Hindlimb muscle (tissue), 1 donor: ENCODE data around the gene CXADR. TPM values are rescaled to one million over a fixed set of nuclear protein-coding genes. Genes with fewer than 3 reads are reported as not detected.

ENCODE experiments used
- DNase-seq: peaks from one replicate; pipeline ENCODE4 v3.0.0-alpha.2; 2013
- polyA plus RNA-seq: library from polyadenylated mRNA; unstranded; fragments of 120-200 nt; gene quantifications from one replicate; pipeline ENCODE4 v1.2.1, GENCODE V29; 2013; ENCODE audit not compliant: insufficient read length

The CXADR gene
- polyA plus RNA-seq, 1 donor: 0.63 TPM

GRCh38 chr21:17542371-17543011 is 29.6 kb downstream of the CXADR start:
- no peak for DNase-seq

DNA sequence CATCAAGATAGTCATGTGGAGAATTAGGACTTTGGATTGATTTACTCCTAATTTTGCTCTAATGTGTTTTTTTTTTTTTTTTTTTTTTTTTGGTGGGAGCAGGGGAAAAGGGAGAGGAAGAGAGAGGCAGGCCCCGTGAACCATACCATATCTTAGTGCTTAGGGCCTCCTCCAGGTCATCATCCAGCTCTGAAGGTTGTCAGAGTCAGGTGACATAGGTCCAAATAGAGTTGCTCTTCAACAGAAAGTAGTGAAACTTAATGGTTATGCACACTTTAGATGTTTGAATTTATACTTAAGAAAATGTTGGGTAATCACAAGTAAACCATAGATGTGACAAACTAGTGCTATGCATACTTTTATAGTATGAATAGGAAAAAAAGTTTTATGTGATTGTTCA is 32.2 kb downstream of the CXADR start:
- DNase-seq: no peak

DNA sequence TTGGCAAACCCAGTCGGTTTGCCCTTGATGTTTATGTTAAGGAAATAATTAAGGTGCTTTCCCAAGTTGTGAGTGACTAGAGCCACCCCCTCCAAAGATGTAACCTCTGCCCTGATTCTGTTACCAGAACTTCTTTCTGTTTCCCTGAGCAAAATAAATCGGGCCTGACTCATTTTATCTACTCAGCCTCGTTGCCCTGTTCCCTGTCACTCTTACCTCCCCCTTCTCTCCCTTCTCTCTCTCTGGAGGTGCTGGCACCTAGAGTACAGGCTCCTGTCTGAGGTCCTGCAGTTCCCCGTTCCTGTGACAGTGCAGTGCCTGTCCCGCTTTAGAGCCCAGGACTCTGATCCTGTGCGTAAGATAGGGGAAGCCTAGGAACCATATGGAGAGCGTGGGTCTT is 35.4 kb downstream of the CXADR start:
- no peak for DNase-seq

GRCh38 chr21:17550671-17551308 is 37.9 kb downstream of the CXADR start:
- DNase-seq: no peak

- no peak for DNase-seq
Measured at GRCh38 chr21:17552410-17552809, 39.6 kb downstream of the CXADR start.

DNA sequence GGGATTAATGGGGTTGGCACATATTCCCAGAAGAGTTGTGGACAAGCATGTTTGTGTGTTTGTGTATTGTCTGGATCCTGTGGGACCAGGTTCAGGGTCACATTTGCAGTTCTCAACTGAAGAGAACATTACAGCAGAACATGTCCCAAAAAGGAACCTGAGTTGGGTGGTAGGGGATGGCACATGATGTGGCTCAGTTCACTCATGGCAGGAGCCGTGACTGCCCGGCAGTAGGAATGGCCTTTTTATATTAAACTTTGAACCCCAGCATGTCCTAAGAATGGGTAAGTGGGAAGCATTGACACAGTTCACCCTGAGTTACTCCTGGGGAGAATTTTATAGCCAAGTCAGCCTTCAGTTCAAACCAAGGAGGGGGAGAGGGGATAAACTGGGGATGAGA is 41.3 kb downstream of the CXADR start:
- no peak for DNase-seq

GRCh38 chr21:17554679-17555465 is 42.0 kb downstream of the CXADR start:
- no peak for DNase-seq

- DNase-seq: no peak
Measured at GRCh38 chr21:17560377-17561025, 47.7 kb downstream of the CXADR start.

DNA sequence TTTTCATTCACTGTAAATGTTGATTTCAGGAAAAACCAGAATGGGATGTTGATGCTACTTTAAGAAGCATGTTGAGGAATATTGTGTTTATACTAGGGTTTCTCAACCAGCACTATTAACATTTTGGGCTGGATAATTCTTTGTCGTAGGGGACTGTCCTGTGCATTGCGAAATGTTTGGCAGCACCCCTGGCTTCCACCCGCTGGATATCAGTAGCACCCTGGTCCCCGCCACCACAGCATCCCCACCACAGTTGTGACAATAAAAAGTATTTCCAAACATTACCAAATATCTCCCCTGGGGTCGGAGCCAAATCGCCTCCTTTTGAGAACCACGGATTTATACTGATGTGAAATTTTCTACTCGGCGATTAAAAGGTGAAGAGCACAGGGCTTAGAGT is 57.9 kb downstream of the CXADR start:
- DNase-seq: no peak

DNA sequence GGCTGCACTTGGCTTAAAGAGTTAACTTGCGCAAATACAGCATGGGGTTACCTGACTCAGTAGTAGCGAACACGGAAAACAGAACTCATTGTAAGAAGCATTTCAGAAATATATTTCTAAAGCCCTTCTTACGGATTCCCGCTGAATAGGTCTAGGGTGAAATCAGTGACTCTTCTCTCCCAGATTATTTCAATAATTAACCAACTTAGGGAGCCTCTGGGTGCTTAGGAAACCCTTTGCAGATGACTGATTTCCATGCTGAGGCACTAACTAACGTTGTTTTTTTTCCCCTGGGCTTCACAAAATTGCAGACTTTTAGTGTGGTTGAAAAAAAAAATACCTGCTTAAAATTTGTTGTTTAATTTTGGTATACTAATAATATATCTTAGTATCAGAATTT is 59.6 kb downstream of the CXADR start:
- DNase-seq: no peak

- DNase-seq: no peak
Measured at GRCh38 chr21:17575076-17575475, 62.2 kb downstream of the CXADR start.

DNA sequence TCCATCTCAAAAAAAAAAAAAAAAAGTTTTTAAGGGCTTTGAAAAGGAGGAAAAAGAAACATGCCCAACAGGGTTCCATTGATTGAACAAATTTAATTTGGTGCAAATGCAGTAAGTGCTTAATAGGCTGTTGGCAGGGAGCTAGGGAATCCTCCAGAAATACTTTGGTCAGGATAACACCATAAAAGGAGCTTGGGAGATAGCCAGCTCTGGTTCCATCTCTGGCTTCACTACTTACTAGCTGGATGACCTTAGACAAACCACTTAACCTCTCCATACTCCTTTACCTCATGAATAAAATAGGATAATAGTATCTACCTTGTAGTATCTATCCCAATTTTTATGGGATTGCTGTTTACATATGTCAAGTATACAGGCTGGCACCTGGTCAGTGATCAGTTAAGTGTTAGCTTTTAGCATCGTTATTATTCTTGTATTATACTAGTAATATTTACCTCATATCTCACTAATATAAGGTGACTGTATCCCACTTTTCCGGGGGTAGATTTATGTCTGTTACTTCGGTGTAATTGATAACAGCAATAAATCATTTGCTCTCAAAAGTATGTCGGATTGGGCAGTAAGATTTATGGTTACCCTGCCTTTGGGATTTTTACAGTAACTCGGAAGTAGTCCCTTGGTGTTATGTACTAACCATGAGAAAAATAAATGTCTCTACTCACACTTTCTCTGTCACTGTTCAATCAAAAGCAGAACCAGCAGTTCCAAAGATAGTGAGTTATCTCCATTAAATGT is 63.4 kb downstream of the CXADR start:
- no peak for DNase-seq

DNA sequence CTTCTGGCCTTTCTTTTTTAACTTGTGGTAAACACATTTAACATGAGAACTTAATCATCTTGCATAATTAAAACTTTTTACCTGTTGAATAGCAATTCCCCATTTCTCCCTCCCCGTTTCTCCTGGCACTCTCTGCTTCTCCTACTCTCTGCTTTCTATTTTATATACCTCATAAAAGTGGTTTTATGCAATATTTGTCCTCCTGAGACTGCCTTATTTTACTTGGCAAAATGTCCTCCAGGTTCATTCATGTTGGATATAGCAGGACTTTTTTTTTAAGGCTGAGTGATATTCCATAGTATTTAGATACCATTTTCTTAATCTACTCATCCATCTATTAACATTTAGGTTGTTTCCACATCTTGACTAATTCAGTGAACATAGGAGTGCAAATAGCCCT is 64.9 kb downstream of the CXADR start:
- DNase-seq: no peak

GRCh38 chr21:17578162-17578561 is 65.3 kb downstream of the CXADR start:
- no peak for DNase-seq

GRCh38 chr21:17578876-17579275 is 66.0 kb downstream of the CXADR start:
- no peak for DNase-seq

GRCh38 chr21:17580319-17580718 is 67.5 kb downstream of the CXADR start:
- DNase-seq: no peak

DNA sequence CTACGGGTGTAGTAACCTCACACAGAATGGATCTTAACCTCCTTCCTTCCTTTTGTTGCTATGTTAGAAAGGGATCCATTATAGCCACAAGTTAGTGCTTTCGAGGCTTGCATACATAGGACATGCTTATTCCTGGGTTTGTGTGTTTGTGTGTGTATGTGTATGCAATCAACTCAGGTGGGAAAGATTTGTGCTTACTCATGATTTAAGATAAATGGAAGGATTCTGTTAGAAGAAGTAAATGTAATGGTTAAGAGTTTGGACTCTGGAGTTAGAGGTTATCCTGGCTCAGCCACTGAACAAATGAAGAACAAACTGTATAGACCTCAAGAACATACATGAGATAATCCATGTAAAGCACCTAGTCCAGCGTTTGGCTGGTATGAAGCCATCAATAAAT is 71.1 kb downstream of the CXADR start:
- no peak for DNase-seq

GRCh38 chr21:17585875-17586450 is 73.1 kb downstream of the CXADR start:
- peak; percentile 40 for DNase-seq

- no peak for DNase-seq
Measured at GRCh38 chr21:17590430-17590829, 77.6 kb downstream of the CXADR start.

- no peak for DNase-seq
Measured at GRCh38 chr21:17597680-17598079, 84.8 kb downstream of the CXADR start.

DNA sequence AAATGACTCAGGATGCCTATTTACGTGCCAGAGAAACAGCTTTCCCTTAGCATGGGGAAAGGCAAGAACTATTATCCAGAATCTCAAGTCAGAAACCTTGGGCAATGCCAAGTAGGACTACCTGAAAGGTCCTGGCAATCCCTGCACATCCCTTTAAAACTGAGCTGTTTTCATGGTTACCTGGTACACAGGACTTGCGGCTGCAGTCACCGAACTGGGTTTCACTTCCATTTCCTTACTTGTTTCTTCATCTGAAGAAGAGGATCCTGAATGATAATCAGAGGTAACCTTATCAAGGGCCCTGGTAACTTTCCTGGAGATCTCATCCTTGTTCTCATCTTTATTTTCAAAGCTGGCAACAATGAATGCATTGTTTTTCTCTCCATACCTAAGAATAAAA is 85.6 kb downstream of the CXADR start:
- no peak for DNase-seq

GRCh38 chr21:17602874-17603273 is 90.0 kb downstream of the CXADR start:
- no peak for DNase-seq
